Parathyroid adenoma (tissue), 2 donors: Measurements from ENCODE around the gene NSA2.

Source experiments
- H2AFZ ChIP-seq: fragments of 300-600 bp; sonication (generic); one replicate; pipeline ENCODE4 v1.7.0; 2017; ENCODE audit warnings: antibody characterized with exemption, mild to moderate bottlenecking
- H3K27ac ChIP-seq: fragments of 300-600 bp; sonication (generic); one replicate; pipeline ENCODE4 v1.7.0; 2017
- H3K27me3 ChIP-seq: fragments of 300-600 bp; sonication (generic); one replicate; pipeline ENCODE4 v1.7.0; 2017; ENCODE audit warnings: low read length; ENCODE audit not compliant: control insufficient read depth, insufficient read depth
- H3K36me3 ChIP-seq: fragments of 300-600 bp; sonication (generic); one replicate; pipeline ENCODE4 v1.7.0; 2017; ENCODE audit warnings: low read length; ENCODE audit not compliant: control insufficient read depth, insufficient read depth
- H3K4me1 ChIP-seq: fragments of 300-600 bp; sonication (generic); one replicate; pipeline ENCODE4 v1.7.0; 2017; ENCODE audit warnings: control low read depth
- H3K4me2 ChIP-seq: fragments of 300-600 bp; sonication (generic); one replicate; pipeline ENCODE4 v1.7.0; 2017; ENCODE audit warnings: low read length
- H3K4me3 ChIP-seq: fragments of 300-600 bp; sonication (generic); one replicate; pipeline ENCODE4 v1.7.0; 2017; ENCODE audit warnings: low read depth, low read length
- H3K79me2 ChIP-seq: fragments of 300-600 bp; sonication (generic); one replicate; pipeline ENCODE4 v1.7.0; 2017; ENCODE audit warnings: control low read depth
- H3K9ac ChIP-seq: fragments of 300-600 bp; sonication (generic); one replicate; pipeline ENCODE4 v1.7.0; 2017; ENCODE audit warnings: mild to moderate bottlenecking
- H3K9me3 ChIP-seq: fragments of 300-600 bp; sonication (generic); one replicate; pipeline ENCODE4 v1.7.0; 2017; ENCODE audit warnings: low read length; ENCODE audit not compliant: control insufficient read depth
- CTCF ChIP-seq: fragments of 300-600 bp; sonication (generic); IDR thresholded peaks from one replicate; pipeline ENCODE4 v1.7.0; 2017; ENCODE audit warnings: antibody characterized with exemption, mild to moderate bottlenecking
- donor health status: primary hyperparathyroidism.

The NSA2 gene

GRCh38 chr5:74801197-74801596 lies 34.1 kb downstream of the NSA2 start:
- no peak overlapping the region for H3K4me3 ChIP-seq

GRCh38 chr5:74801941-74802340 lies 34.9 kb downstream of the NSA2 start:
- TF ChIP-seq CTCF: no peak

More at GRCh38 chr5:74801197-74801596, 34.1 kb downstream of the NSA2 start:
- Histone ChIP-seq H3K9ac (no peak overlapping the region), H3K27me3 (no peaks in the 10 kb centered on the region), H3K9me3 (no peaks in the 10 kb centered on the region), H3K27ac (no peak overlapping the region), H3K79me2 (no peaks in the 10 kb centered on the region), H3K4me1 (no peaks in the 10 kb centered on the region), H2AFZ (no peak overlapping the region), H3K36me3 (no peaks in the 10 kb centered on the region), H3K4me2 (no peak overlapping the region)
- no peak for TF ChIP-seq CTCF

GRCh38 chr5:74810915-74811314 lies 43.9 kb downstream of the NSA2 start:
- H3K36me3 ChIP-seq: no peaks in the 10 kb centered on the region
- no peak overlapping the region for H3K4me2 ChIP-seq
- H3K9me3 ChIP-seq: no peaks in the 10 kb centered on the region
- H3K9ac ChIP-seq: no peak overlapping the region
- no peaks in the 10 kb centered on the region for H3K27me3 ChIP-seq
- no peak overlapping the region for H2AFZ ChIP-seq
- no peak overlapping the region for H3K27ac ChIP-seq
- H3K4me3 ChIP-seq: no peak overlapping the region
- TF ChIP-seq CTCF: no peak
- no peaks in the 10 kb centered on the region for H3K79me2 ChIP-seq
- no peaks in the 10 kb centered on the region for H3K4me1 ChIP-seq

More at GRCh38 chr5:74801941-74802340, 34.9 kb downstream of the NSA2 start:
- H2AFZ ChIP-seq: no peak overlapping the region
- no peak overlapping the region for H3K9ac ChIP-seq
- no peaks in the 10 kb centered on the region for H3K9me3 ChIP-seq
- no peak overlapping the region for H3K27ac ChIP-seq
- no peaks in the 10 kb centered on the region for H3K27me3 ChIP-seq
- no peaks in the 10 kb centered on the region for H3K4me1 ChIP-seq
- H3K4me3 ChIP-seq: no peak overlapping the region
- H3K79me2 ChIP-seq: no peaks in the 10 kb centered on the region
- H3K36me3 ChIP-seq: no peaks in the 10 kb centered on the region
- no peak overlapping the region for H3K4me2 ChIP-seq

GRCh38 chr5:74816875-74817274 lies 49.8 kb downstream of the NSA2 start:
- H2AFZ ChIP-seq: no peak overlapping the region
- no peak overlapping the region for H3K27ac ChIP-seq
- no peaks in the 10 kb centered on the region for H3K79me2 ChIP-seq
- no peaks in the 10 kb centered on the region for H3K27me3 ChIP-seq
- no peaks in the 10 kb centered on the region for H3K4me1 ChIP-seq
- no peak overlapping the region for H3K4me2 ChIP-seq
- no peak for TF ChIP-seq CTCF
- H3K9ac ChIP-seq: no peak overlapping the region
- H3K4me3 ChIP-seq: no peak overlapping the region
- H3K36me3 ChIP-seq: no peaks in the 10 kb centered on the region
- H3K9me3 ChIP-seq: no peaks in the 10 kb centered on the region

GRCh38 chr5:74822288-74822687 lies 55.2 kb downstream of the NSA2 start:
- Histone ChIP-seq H3K9ac (no peak overlapping the region), H3K27ac (no peak overlapping the region), H3K79me2 (no peaks in the 10 kb centered on the region), H3K4me2 (no peak overlapping the region), H3K9me3 (no peaks in the 10 kb centered on the region), H3K4me3 (no peak overlapping the region), H3K4me1 (no peaks in the 10 kb centered on the region), H3K36me3 (no peaks in the 10 kb centered on the region), H3K27me3 (no peaks in the 10 kb centered on the region), H2AFZ (no peak overlapping the region)
- no peak for TF ChIP-seq CTCF
